Effector memory CD4-positive, alpha-beta T cell (primary cell): Measurements from ENCODE around the gene SPRYD3.

Experiments used
- DNase-seq, 3 donors: peaks; one replicate each; pipeline ENCODE4 v3.0.0-alpha.2; 2020
- H3K27ac ChIP-seq: 2 replicates; pipeline ENCODE4 v1.7.0; 2013; ENCODE audit warnings: mild to moderate bottlenecking, low read length, moderate library complexity; ENCODE audit not compliant: insufficient read depth, poor library complexity, severe bottlenecking
- H3K27me3 ChIP-seq: replicated peaks from 2 replicates; pipeline ENCODE4 v1.7.0; 2013; ENCODE audit warnings: mild to moderate bottlenecking, low read length; ENCODE audit not compliant: insufficient read depth, control insufficient read depth, poor library complexity, severe bottlenecking
- H3K36me3 ChIP-seq: 2 replicates; pipeline ENCODE4 v1.7.0; 2013; ENCODE audit warnings: mild to moderate bottlenecking, low read length, moderate library complexity; ENCODE audit not compliant: control insufficient read depth, insufficient read depth
- H3K4me1 ChIP-seq: 2 replicates; pipeline ENCODE4 v1.7.0; 2013; ENCODE audit warnings: low read length, mild to moderate bottlenecking; ENCODE audit not compliant: control insufficient read depth, insufficient read depth, poor library complexity, severe bottlenecking
- H3K4me3 ChIP-seq: 2 replicates; pipeline ENCODE4 v1.7.0; 2013; ENCODE audit warnings: low read length, low read depth, mild to moderate bottlenecking; ENCODE audit not compliant: insufficient read depth, poor library complexity, severe bottlenecking
- H3K9me3 ChIP-seq: 2 replicates; pipeline ENCODE4 v1.7.0; 2013; ENCODE audit warnings: mild to moderate bottlenecking, low read length, moderate library complexity; ENCODE audit not compliant: control insufficient read depth

SPRYD3 gene

GRCh38 chr12:53062977-53063707 lies 16.0 kb downstream of the SPRYD3 start:
- no peak overlapping the region for H3K27ac ChIP-seq
- no peaks in the 10 kb centered on the region for H3K9me3 ChIP-seq
- H3K27me3 ChIP-seq = no peaks in the 10 kb centered on the region
- peaks cover 37% of the 10 kb centered on the region for H3K36me3 ChIP-seq
- H3K4me3 ChIP-seq = no peak overlapping the region
- no peak for DNase-seq
- H3K4me1 ChIP-seq = no peaks in the 10 kb centered on the region

GRCh38 chr12:53062011-53062961 lies 16.9 kb downstream of the SPRYD3 start:
- H3K4me1 ChIP-seq = no peaks in the 10 kb centered on the region
- no peak for DNase-seq
- H3K27ac ChIP-seq = no peak overlapping the region
- no peaks in the 10 kb centered on the region for H3K9me3 ChIP-seq
- no peak overlapping the region for H3K4me3 ChIP-seq
- peaks cover 33% of the 10 kb centered on the region for H3K36me3 ChIP-seq
- H3K27me3 ChIP-seq = no peaks in the 10 kb centered on the region

- no peak for DNase-seq
- Histone ChIP-seq H3K4me1 (no peaks in the 10 kb centered on the region), H3K27me3 (no peaks in the 10 kb centered on the region), H3K9me3 (no peaks in the 10 kb centered on the region), H3K36me3 (peaks cover 30% of the 10 kb centered on the region), H3K27ac (no peak overlapping the region), H3K4me3 (no peak overlapping the region)
Observed at GRCh38 chr12:53061404-53062010, 17.7 kb downstream of the SPRYD3 start.

- H3K36me3 ChIP-seq = peaks cover 26% of the 10 kb centered on the region
- no peaks in the 10 kb centered on the region for H3K9me3 ChIP-seq
- H3K27me3 ChIP-seq = no peaks in the 10 kb centered on the region
- H3K4me1 ChIP-seq = no peaks in the 10 kb centered on the region
- no peak for DNase-seq
- no peak overlapping the region for H3K27ac ChIP-seq
- H3K4me3 ChIP-seq = no peak overlapping the region
Observed at GRCh38 chr12:53060721-53061276, 18.4 kb downstream of the SPRYD3 start.

GRCh38 chr12:53060064-53060720 lies 19.0 kb downstream of the SPRYD3 start:
- Histone ChIP-seq H3K4me3 (no peak overlapping the region), H3K9me3 (no peaks in the 10 kb centered on the region), H3K27ac (no peak overlapping the region), H3K27me3 (no peaks in the 10 kb centered on the region), H3K4me1 (no peaks in the 10 kb centered on the region), H3K36me3 (peaks cover 20% of the 10 kb centered on the region)
- DNase-seq = no peak

- no peak for DNase-seq
- Histone ChIP-seq H3K4me1 (no peaks in the 10 kb centered on the region), H3K27me3 (no peaks in the 10 kb centered on the region), H3K36me3 (peaks cover 14% of the 10 kb centered on the region), H3K27ac (no peak overlapping the region), H3K9me3 (no peaks in the 10 kb centered on the region), H3K4me3 (no peak overlapping the region)
Observed at GRCh38 chr12:53059434-53060063, 19.6 kb downstream of the SPRYD3 start.

- H3K36me3 ChIP-seq = peaks cover 7% of the 10 kb centered on the region
- no peaks in the 10 kb centered on the region for H3K4me1 ChIP-seq
- no peak overlapping the region for H3K27ac ChIP-seq
- H3K27me3 ChIP-seq = no peaks in the 10 kb centered on the region
- no peak overlapping the region for H3K4me3 ChIP-seq
- no peaks in the 10 kb centered on the region for H3K9me3 ChIP-seq
- no peak for DNase-seq
Observed at GRCh38 chr12:53058674-53059433, 20.3 kb downstream of the SPRYD3 start.

GRCh38 chr12:53057816-53058500 lies 21.2 kb downstream of the SPRYD3 start:
- Histone ChIP-seq H3K4me3 (no peak overlapping the region), H3K36me3 (peaks cover 3% of the 10 kb centered on the region), H3K4me1 (peaks cover 4% of the 10 kb centered on the region), H3K27ac (no peak overlapping the region), H3K27me3 (no peaks in the 10 kb centered on the region), H3K9me3 (no peaks in the 10 kb centered on the region)
- no peak for DNase-seq
